Measurements from ENCODE around the gene ASIC4.

DNA sequence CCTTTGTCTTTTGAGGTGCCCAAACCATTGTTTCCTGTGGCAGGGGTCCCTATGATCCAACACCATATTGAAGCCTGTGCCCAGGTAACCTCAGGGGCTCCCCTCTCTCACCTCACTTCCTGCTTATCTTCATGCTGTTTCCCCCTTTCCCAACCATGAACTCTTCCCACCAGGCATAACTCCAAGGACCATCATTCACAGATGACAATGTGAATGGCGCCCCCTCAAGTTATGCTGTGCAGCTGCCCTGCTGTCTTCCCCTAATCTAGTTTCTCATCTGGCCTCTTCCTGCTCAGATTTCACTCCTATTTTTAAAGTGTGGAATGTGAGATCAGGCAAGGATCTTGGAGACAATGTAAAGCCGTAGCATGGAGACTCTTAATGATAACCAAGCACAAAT is 14.1 kb upstream of the ASIC4 start:
- peak; percentile 65 to 76 for TF ChIP-seq CTCF (conservative IDR thresholded peaks at IDR 0.05; ENCODE audit: low read depth in 2 of 2)
- no peak for TF ChIP-seq POLR2AphosphoS5 (IDR thresholded peaks at IDR 0.05; ENCODE audit: low read depth)
- no peak for TF ChIP-seq JUNB (IDR thresholded peaks at IDR 0.05; ENCODE audit: unreplicated experiment)
